Hematopoietic multipotent progenitor cell treated with erythropoietin and hydrocortisone succinate and interleukin-3 and kit ligand, for 8 days (in vitro differentiated cells): ENCODE measurements around the gene SIRT4.
"Not testable (repeated sequence)": the region's sequence is repeated elsewhere in the genome, so short reads cannot be mapped to it uniquely, and the experiment has no call there.

Source experiments
- DNase-seq: peaks from one replicate; pipeline ENCODE4 v3.0.0-alpha.2; 2015

SIRT4 gene

GRCh38 chr12:120301962-120302815 lies at the start of gene SIRT4:
SIRT4 (plus strand) TSS chr12:120302321; CDS start chr12:120303562, 1,241 bp downstream.
- peak; percentile 97 for DNase-seq

- DNase-seq, result not testable (repeated sequence)
Measured at GRCh38 chr12:120253313-120253712, 48.8 kb upstream of the SIRT4 start.

- DNase-seq, result no peak
Measured at GRCh38 chr12:120254809-120255208, 47.3 kb upstream of the SIRT4 start.

- DNase-seq, result no peak
Measured at GRCh38 chr12:120257041-120257821, 44.9 kb upstream of the SIRT4 start.

GRCh38 chr12:120258323-120258896 lies 43.7 kb upstream of the SIRT4 start:
- no peak for DNase-seq

- no peak for DNase-seq
Measured at GRCh38 chr12:120259418-120260202, 42.5 kb upstream of the SIRT4 start.

- DNase-seq, result no peak
Measured at GRCh38 chr12:120260607-120261006, 41.5 kb upstream of the SIRT4 start.

- DNase-seq, result no peak
Measured at GRCh38 chr12:120261951-120262851, 39.9 kb upstream of the SIRT4 start.

- DNase-seq, result no peak
Measured at GRCh38 chr12:120262852-120263747, 39.0 kb upstream of the SIRT4 start.

GRCh38 chr12:120263748-120264085 lies 38.4 kb upstream of the SIRT4 start:
- DNase-seq, result no peak

- no peak for DNase-seq
Measured at GRCh38 chr12:120264086-120264903, 37.8 kb upstream of the SIRT4 start.

GRCh38 chr12:120264904-120265472 lies 37.1 kb upstream of the SIRT4 start:
- DNase-seq, result no peak

GRCh38 chr12:120265473-120266179 lies 36.5 kb upstream of the SIRT4 start, which contains the start of gene PXN:
PXN (minus strand) TSS chr12:120265730; CDS start chr12:120265629, 101 bp downstream.
- peak; percentile 69 for DNase-seq

GRCh38 chr12:120266180-120266870 lies 35.8 kb upstream of the SIRT4 start:
- no peak for DNase-seq

GRCh38 chr12:120267736-120268135 lies 34.4 kb upstream of the SIRT4 start:
- no peak for DNase-seq

GRCh38 chr12:120276734-120277133 lies 25.4 kb upstream of the SIRT4 start:
- no peak for DNase-seq

- no peak for DNase-seq
Measured at GRCh38 chr12:120278137-120279069, 23.7 kb upstream of the SIRT4 start.
